ENCODE results near the gene FGR.
"Not testable (repeated sequence)": the region's sequence is repeated elsewhere in the genome, so short reads cannot be mapped to it uniquely, and the experiment has no call there.

Gene FGR

GRCh38 chr1:27634177-27634984 is 604 bp downstream of the FGR start:
- no peak for DNase-seq (ENCODE audit: low spot score)

- no peak for DNase-seq (ENCODE audit: low spot score)
Observed at GRCh38 chr1:27633640-27634176, 1.3 kb downstream of the FGR start.

- no peak for DNase-seq (ENCODE audit: low spot score)
Observed at GRCh38 chr1:27633298-27633610, 1.7 kb downstream of the FGR start.

- peak; percentile 52 for DNase-seq (ENCODE audit: low spot score)
Observed at GRCh38 chr1:27632387-27633297, 2.3 kb downstream of the FGR start.

GRCh38 chr1:27630859-27631491 is 4.0 kb downstream of the FGR start:
- no peak for DNase-seq (ENCODE audit: low spot score)

GRCh38 chr1:27628712-27629111 is 6.3 kb downstream of the FGR start:
- no peak for DNase-seq (ENCODE audit: low spot score)

GRCh38 chr1:27627733-27628132 is 7.3 kb downstream of the FGR start:
- DNase-seq (ENCODE audit: low spot score) = not testable (repeated sequence)

- DNase-seq (ENCODE audit: low spot score) = no peak
Observed at GRCh38 chr1:27627061-27627460, 7.9 kb downstream of the FGR start.

GRCh38 chr1:27626031-27626935 is 8.7 kb downstream of the FGR start:
- DNase-seq (ENCODE audit: low spot score) = no peak

- no peak for DNase-seq (ENCODE audit: low spot score)
Observed at GRCh38 chr1:27624467-27625178, 10.4 kb downstream of the FGR start.

GRCh38 chr1:27623327-27624212 is 11.4 kb downstream of the FGR start:
- DNase-seq (ENCODE audit: low spot score) = no peak

GRCh38 chr1:27622828-27623227 is 12.2 kb downstream of the FGR start:
- DNase-seq (ENCODE audit: low spot score) = no peak

- DNase-seq (ENCODE audit: low spot score) = no peak
Observed at GRCh38 chr1:27621051-27621920, 13.7 kb downstream of the FGR start.

GRCh38 chr1:27619782-27620438 is 15.1 kb downstream of the FGR start:
- not testable (repeated sequence) for DNase-seq (ENCODE audit: low spot score)

GRCh38 chr1:27618341-27619082 is 16.5 kb downstream of the FGR start:
- DNase-seq (ENCODE audit: low spot score) = no peak

GRCh38 chr1:27617420-27617819 is 17.6 kb downstream of the FGR start:
- DNase-seq (ENCODE audit: low spot score) = no peak

- DNase-seq (ENCODE audit: low spot score) = no peak
Observed at GRCh38 chr1:27616441-27616840, 18.5 kb downstream of the FGR start.

Measured in germinal center (tissue), 1 donor.